SK-N-MC (cell line): ENCODE measurements around the gene MT1HL1.

Experiments
- EZH2 ChIP-seq: fragments of 200-600 bp; sonication (generic); IDR thresholded peaks from one replicate; pipeline ENCODE4 v1.6.1; 2017; ENCODE audit warnings: antibody characterized with exemption
- FOXP2 ChIP-seq: optimal IDR thresholded peaks from 2 replicates; pipeline ENCODE3; 2011; ENCODE audit warnings: mild to moderate bottlenecking, moderate library complexity; ENCODE audit not compliant: insufficient read depth; ENCODE audit errors: extremely low read length, control extremely low read depth
- POLR2AphosphoS5 ChIP-seq: IDR thresholded peaks from 2 replicates; pipeline ENCODE4 v1.6.1; 2012; ENCODE audit warnings: mild to moderate bottlenecking, low read depth, low read length, borderline replicate concordance

GRCh38 chr1:237033061-237033460, 28.8 kb upstream of the MT1HL1 start:
- no peak for TF ChIP-seq EZH2
- no peak for TF ChIP-seq FOXP2
- no peak for TF ChIP-seq POLR2AphosphoS5
